Measurements from ENCODE around the gene RAB7A. TPM values are rescaled to one million over a fixed set of nuclear protein-coding genes. Genes with fewer than 3 reads are reported as not detected.

Gene RAB7A
- total RNA-seq, 3 donors from 2014 or later (not counting 1 experiment from before 2014, with no cell fraction given): 218 to 233 (median 224) TPM

DNA sequence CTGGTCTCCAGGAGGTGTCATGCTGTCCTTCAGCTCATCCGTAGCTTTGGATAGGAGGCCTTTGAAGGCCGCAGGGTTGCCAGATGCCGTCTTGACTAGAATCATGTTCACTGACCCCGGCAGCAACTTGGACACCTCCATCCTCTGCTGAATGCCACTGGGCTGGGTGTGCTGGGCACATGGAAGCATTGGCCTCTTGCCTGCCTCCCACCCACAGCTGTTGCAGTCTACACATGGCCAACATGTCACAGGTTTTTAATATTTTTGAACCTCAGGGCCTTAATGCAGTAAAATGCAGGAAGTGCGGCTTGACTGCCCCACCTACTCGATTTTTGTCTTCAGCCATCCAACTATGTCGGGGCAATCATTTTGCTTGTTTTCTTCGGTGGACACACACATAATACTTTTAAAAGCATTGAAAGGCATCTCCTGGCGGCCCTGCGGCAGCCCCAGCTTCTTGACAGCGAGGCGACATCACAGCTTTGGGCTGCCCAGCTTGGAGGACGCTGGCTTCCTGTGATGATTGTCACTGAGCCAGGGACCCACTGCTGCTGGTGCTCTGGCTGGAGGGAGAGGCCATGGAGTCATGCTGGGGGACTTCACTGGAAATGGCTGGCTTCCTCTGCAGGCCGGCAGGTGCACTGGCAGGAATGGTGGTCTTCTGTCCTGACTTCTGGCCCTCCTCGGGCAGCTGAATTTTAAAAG lies 121.8 kb downstream of the RAB7A start:
- no peak overlapping the region for H3K27ac Mint-ChIP-seq
- Histone ChIP-seq H3K27me3 (ENCODE audit: control insufficient read depth, insufficient read depth, low read length) (no peaks in the 10 kb centered on the region), H3K9me3 (ENCODE audit: control insufficient read depth, insufficient read depth, low read length) (no peaks in the 10 kb centered on the region), H3K27ac (ENCODE audit: low read length) (no peak overlapping the region), H3K4me3 (ENCODE audit: low read length) (no peak overlapping the region), H3K4me1 (ENCODE audit: control insufficient read depth, insufficient read depth, low read length) (peaks cover 17% of the 10 kb centered on the region), H3K36me3 (ENCODE audit: control insufficient read depth, insufficient read depth, low read length) (no peaks in the 10 kb centered on the region)
- H3K9me3 Mint-ChIP-seq: no peaks in the 10 kb centered on the region
- TF ChIP-seq, protein P1, sequence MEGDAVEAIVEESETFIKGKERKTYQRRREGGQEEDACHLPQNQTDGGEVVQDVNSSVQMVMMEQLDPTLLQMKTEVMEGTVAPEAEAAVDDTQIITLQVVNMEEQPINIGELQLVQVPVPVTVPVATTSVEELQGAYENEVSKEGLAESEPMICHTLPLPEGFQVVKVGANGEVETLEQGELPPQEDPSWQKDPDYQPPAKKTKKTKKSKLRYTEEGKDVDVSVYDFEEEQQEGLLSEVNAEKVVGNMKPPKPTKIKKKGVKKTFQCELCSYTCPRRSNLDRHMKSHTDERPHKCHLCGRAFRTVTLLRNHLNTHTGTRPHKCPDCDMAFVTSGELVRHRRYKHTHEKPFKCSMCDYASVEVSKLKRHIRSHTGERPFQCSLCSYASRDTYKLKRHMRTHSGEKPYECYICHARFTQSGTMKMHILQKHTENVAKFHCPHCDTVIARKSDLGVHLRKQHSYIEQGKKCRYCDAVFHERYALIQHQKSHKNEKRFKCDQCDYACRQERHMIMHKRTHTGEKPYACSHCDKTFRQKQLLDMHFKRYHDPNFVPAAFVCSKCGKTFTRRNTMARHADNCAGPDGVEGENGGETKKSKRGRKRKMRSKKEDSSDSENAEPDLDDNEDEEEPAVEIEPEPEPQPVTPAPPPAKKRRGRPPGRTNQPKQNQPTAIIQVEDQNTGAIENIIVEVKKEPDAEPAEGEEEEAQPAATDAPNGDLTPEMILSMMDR (IDR thresholded peaks at IDR 0.05): no peak
- H3K4me3 Mint-ChIP-seq: no peak overlapping the region
- peaks cover 12 to 14% of the 10 kb centered on the region in 2 donors for H3K4me1 Mint-ChIP-seq
- intact Hi-C loops (cut with micrococcal nuclease): no loop called here
- no peaks in the 10 kb centered on the region for H3K27me3 Mint-ChIP-seq (ENCODE audit: low read depth in 2 of 2)
- ATAC-seq (no peak), DNase-seq (no peak)
- H3K36me3 Mint-ChIP-seq: no peaks in the 10 kb centered on the region
- WGBS (ENCODE audit: insufficient coverage): 94% methylated on average over 15 of the region's 15 CpGs

DNA sequence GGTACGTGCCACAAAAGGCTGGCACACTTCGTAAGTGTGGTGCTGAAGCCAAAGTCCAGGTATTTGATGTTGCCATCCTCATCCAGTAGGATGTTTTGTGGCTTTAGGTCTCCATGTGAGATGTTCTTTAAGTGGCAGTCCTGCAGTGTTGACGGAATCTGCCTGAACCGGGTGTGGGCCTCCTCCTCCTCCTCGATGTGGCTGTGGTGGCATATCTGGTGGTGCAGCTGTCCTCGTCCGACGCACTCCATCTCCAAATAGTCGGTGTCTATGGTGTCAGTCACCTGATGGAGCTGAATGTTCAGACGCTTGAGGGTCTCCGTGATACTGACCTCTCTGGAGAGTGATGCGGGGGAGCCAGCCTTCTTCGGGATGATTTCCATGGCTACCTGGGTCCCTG lies 123.0 kb downstream of the RAB7A start:
- DNase-seq: no peak
- H3K27ac Mint-ChIP-seq: no peak overlapping the region
- Histone ChIP-seq H3K27ac (ENCODE audit: low read length) (no peak overlapping the region), H3K9me3 (ENCODE audit: control insufficient read depth, insufficient read depth, low read length) (peaks cover 4% of the 10 kb centered on the region), H3K4me1 (ENCODE audit: control insufficient read depth, insufficient read depth, low read length) (peaks cover 17% of the 10 kb centered on the region), H3K27me3 (ENCODE audit: control insufficient read depth, insufficient read depth, low read length) (no peaks in the 10 kb centered on the region), H3K36me3 (ENCODE audit: control insufficient read depth, insufficient read depth, low read length) (no peaks in the 10 kb centered on the region), H3K4me3 (ENCODE audit: low read length) (no peak overlapping the region)
- ATAC-seq: no peak
- TF ChIP-seq, protein P1 (IDR thresholded peaks at IDR 0.05): no peak
- H3K9me3 Mint-ChIP-seq: no peaks in the 10 kb centered on the region
- intact Hi-C loops (cut with micrococcal nuclease): no loop called here
- no peaks in the 10 kb centered on the region for H3K27me3 Mint-ChIP-seq (ENCODE audit: low read depth in 2 of 2)
- no peak overlapping the region for H3K4me3 Mint-ChIP-seq
- WGBS (ENCODE audit: insufficient coverage): 93% methylated on average over 13 of the region's 13 CpGs
- H3K4me1 Mint-ChIP-seq: peaks cover 12 to 14% of the 10 kb centered on the region in 2 donors
- peaks cover 1% of the 10 kb centered on the region for H3K36me3 Mint-ChIP-seq

DNA sequence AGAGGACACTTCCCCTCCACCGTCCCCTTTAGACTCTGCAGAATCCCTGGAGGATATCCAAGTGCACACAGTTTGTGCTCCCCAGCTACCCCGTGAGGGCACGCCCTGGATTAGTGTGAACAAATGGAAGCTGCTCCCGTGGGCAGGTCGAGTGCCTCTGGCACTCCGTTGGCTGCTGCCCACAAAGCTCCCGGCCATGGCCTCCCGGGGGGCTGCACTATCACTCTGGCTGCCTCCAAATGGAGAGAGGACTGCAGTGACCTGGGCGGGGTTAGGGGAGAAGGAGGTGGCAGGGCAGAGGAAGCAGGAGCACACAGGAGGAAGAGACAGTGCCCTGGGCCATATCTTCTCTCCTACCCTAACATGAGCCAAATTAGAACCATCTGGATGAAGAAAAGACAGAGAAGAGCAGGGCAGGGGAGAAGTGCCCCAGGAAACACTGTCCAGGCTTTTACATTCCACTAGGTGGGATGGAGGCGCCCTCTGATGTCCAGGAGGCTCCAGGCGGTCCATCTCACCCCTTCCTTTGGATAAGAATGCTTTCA lies 124.0 kb downstream of the RAB7A start:
- H3K4me1 ChIP-seq (ENCODE audit: control insufficient read depth, insufficient read depth, low read length): peaks cover 22% of the 10 kb centered on the region
- Mint-ChIP-seq H3K27ac (no peak overlapping the region), H3K4me1 (peaks cover 11 to 14% of the 10 kb centered on the region in 2 donors), H3K36me3 (peaks cover 9% of the 10 kb centered on the region), H3K4me3 (no peak overlapping the region), H3K27me3 (ENCODE audit: low read depth in 2 of 2) (no peaks in the 10 kb centered on the region), H3K9me3 (peaks cover 0 to 6% of the 10 kb centered on the region in 2 donors)
- intact Hi-C loops (cut with micrococcal nuclease): no loop called here
- TF ChIP-seq, protein P1 (IDR thresholded peaks at IDR 0.05): no peak
- H3K4me3 ChIP-seq (ENCODE audit: low read length): no peak overlapping the region
- H3K27ac ChIP-seq (ENCODE audit: low read length): no peak overlapping the region
- ATAC-seq: no peak
- H3K36me3 ChIP-seq (ENCODE audit: control insufficient read depth, insufficient read depth, low read length): no peaks in the 10 kb centered on the region
- H3K9me3 ChIP-seq (ENCODE audit: control insufficient read depth, insufficient read depth, low read length): peaks cover 13% of the 10 kb centered on the region
- WGBS (ENCODE audit: insufficient coverage): 85% methylated on average over 11 of the region's 11 CpGs
- H3K27me3 ChIP-seq (ENCODE audit: control insufficient read depth, insufficient read depth, low read length): no peaks in the 10 kb centered on the region
- no peak for DNase-seq
